ENCODE measurements around the gene GRM1.

The GRM1 gene

DNA sequence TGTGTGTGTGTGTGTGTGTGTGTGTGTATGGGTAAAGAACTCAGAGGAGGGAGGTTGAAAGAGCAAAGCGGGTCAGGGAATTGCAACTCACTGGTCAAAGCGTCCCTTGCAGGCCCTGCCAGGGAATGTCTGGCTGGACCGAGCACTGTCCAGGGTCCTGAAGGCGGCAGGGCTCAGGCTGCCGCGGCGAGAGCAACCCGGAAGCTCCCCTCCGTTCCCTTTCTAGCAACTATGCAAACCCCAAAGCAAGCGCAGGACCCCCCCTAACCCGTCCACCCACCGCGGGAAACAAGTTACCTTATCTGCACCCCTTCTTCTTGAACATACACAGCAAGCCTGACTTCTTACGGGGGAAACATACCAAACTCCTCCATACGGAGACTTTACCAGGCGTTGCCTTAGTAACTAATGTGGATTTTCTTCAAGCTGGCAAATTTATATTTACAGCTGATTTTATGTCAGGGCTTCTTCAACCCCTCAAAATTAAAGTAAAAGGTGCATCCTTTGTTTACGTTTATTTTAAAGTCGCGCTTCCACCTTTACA is 538 bp upstream of the GRM1 start:
- POLR2A ChIA-PET: no interaction called here
- CTCF ChIA-PET: no interaction called here
- peak; percentile 85 for DNase-seq (ENCODE audit: extremely low spot score)

DNA sequence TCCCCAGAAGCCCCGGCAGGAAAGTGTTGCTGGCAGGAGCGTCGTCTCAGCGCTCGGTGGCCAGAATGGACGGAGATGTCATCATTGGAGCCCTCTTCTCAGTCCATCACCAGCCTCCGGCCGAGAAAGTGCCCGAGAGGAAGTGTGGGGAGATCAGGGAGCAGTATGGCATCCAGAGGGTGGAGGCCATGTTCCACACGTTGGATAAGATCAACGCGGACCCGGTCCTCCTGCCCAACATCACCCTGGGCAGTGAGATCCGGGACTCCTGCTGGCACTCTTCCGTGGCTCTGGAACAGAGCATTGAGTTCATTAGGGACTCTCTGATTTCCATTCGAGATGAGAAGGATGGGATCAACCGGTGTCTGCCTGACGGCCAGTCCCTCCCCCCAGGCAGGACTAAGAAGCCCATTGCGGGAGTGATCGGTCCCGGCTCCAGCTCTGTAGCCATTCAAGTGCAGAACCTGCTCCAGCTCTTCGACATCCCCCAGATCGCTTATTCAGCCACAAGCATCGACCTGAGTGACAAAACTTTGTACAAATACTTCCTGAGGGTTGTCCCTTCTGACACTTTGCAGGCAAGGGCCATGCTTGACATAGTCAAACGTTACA is 817 bp downstream of the GRM1 start:
- ChIA-PET CTCF (interaction anchor here (0.6 kb wide), 1 partner anchor 752 kb away, joined by 5 read pairs; no protein-coding TSS in a partner anchor), POLR2A (no interaction called here)
- no peak for DNase-seq (ENCODE audit: extremely low spot score)
- TF ChIP-seq SP1 (IDR thresholded peaks at IDR 0.05): no peak
- TF ChIP-seq SUZ12 (IDR thresholded peaks at IDR 0.05): no peak
- no peak for TF ChIP-seq LEF1 (IDR thresholded peaks at IDR 0.05; ENCODE audit: borderline replicate concordance)
- no peak for TF ChIP-seq FOXK2 (IDR thresholded peaks at IDR 0.05)
- no peak for TF ChIP-seq ELF4 (IDR thresholded peaks at IDR 0.05)

More for the DNA sequence above, 538 bp upstream of the GRM1 start:
- TF ChIP-seq FOXA1 (IDR thresholded peaks at IDR 0.05) (no peak), FOXK2 (IDR thresholded peaks at IDR 0.05) (no peak)
- TF ChIP-seq, protein P1, sequence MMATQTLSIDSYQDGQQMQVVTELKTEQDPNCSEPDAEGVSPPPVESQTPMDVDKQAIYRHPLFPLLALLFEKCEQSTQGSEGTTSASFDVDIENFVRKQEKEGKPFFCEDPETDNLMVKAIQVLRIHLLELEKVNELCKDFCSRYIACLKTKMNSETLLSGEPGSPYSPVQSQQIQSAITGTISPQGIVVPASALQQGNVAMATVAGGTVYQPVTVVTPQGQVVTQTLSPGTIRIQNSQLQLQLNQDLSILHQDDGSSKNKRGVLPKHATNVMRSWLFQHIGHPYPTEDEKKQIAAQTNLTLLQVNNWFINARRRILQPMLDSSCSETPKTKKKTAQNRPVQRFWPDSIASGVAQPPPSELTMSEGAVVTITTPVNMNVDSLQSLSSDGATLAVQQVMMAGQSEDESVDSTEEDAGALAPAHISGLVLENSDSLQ (IDR thresholded peaks at IDR 0.05): no peak

DNA sequence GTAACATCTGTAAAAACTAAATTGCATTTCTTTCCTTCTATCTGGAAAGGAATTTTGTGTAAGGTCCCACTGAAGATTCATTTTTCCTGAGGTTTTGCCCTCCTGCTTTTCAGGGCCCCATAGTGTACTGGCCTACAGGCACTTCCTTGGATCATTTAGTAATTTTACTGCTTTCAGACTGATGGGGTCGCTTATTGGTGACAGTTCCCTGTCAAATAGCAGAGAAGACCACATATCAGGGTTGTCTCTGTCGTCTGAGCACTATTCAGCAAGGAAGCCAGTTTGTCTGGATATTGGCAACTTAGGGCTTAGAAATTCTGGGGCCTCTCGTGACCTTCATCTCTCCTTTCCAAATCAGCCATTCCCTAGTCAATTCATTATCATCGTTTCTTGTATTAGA is 3.5 kb downstream of the GRM1 start:
- CTCF ChIA-PET: no interaction called here

DNA sequence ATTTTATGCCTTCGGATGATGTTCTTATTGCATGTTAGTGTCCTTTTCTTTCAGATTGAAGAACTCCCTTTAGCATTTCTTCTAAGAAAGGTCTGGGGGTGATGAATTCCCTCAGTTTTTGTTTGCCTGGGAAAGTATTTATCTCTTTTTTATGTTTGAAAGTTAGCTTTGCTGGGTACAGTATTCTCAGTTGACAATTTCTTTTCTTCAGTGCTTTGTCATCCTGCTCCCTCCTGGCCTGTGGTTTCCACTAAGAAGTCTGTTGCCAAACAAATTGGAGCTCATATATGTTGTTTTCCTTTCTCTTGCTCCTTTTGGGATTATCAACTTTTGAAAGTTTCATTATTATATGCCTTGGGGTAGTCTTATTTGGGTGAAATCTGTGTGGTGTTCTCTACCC is 11.5 kb downstream of the GRM1 start:
- TF ChIP-seq LEF1 (IDR thresholded peaks at IDR 0.05; ENCODE audit: borderline replicate concordance) (no peak), FOXM1 (IDR thresholded peaks at IDR 0.05; ENCODE audit: borderline replicate concordance) (no peak), NFRKB (IDR thresholded peaks at IDR 0.05) (no peak), SUZ12 (IDR thresholded peaks at IDR 0.05) (no peak), SP1 (IDR thresholded peaks at IDR 0.05) (no peak), L3MBTL2 (conservative IDR thresholded peaks at IDR 0.05) (no peak), ELF4 (IDR thresholded peaks at IDR 0.05) (no peak), TARDBP (IDR thresholded peaks at IDR 0.05) (no peak), FOXA1 (IDR thresholded peaks at IDR 0.05) (no peak), HDGF (IDR thresholded peaks at IDR 0.05; ENCODE audit: borderline replicate concordance) (no peak), FOXK2 (IDR thresholded peaks at IDR 0.05) (no peak), CTBP1 (IDR thresholded peaks at IDR 0.05; ENCODE audit: borderline replicate concordance) (no peak), ZNF384 (IDR thresholded peaks at IDR 0.05) (no peak), ARNT (IDR thresholded peaks at IDR 0.05) (no peak), BHLHE40 (IDR thresholded peaks at IDR 0.05; ENCODE audit: borderline replicate concordance) (no peak)
- TF ChIP-seq, protein P1 (IDR thresholded peaks at IDR 0.05): no peak
- ChIA-PET CTCF (interaction anchor here (1.1 kb wide), 1 partner anchor 659 kb away, joined by 3 read pairs; no protein-coding TSS in a partner anchor), POLR2A (no interaction called here)
- DNase-seq (ENCODE audit: extremely low spot score): no peak

More for the DNA sequence above, 3.5 kb downstream of the GRM1 start:
- TF ChIP-seq ELF4 (IDR thresholded peaks at IDR 0.05) (no peak), L3MBTL2 (conservative IDR thresholded peaks at IDR 0.05) (no peak), CTBP1 (IDR thresholded peaks at IDR 0.05; ENCODE audit: borderline replicate concordance) (no peak), SUZ12 (IDR thresholded peaks at IDR 0.05) (no peak), NFRKB (IDR thresholded peaks at IDR 0.05) (no peak)
- TF ChIP-seq, protein P1 (IDR thresholded peaks at IDR 0.05): no peak
- no peak for DNase-seq (ENCODE audit: extremely low spot score)
- POLR2A ChIA-PET: no interaction called here

DNA sequence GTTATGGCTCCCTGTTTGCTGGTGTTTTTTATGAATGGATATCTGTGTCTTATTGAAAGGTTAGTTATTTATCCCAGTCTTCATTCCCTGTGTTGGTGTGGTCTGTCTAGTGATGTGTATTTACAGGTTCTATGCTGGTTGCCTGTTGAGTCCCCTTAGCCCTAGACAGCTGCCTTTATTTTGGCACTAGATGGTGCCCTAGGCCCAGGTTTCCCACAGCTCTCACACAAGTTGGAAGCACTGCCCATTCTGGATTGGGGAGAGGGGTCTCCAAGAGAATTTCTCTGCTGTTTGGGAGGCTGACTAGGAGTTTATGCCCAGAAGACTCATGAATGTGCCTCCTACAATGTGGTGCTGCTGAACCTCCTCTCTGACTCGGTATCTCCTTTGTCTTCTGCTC is 12.4 kb downstream of the GRM1 start:
- TF ChIP-seq CTBP1 (IDR thresholded peaks at IDR 0.05; ENCODE audit: borderline replicate concordance): no peak
- TF ChIP-seq SUZ12 (IDR thresholded peaks at IDR 0.05): no peak
- TF ChIP-seq HDGF (IDR thresholded peaks at IDR 0.05; ENCODE audit: borderline replicate concordance): no peak
- no peak for TF ChIP-seq L3MBTL2 (conservative IDR thresholded peaks at IDR 0.05)
- no peak for TF ChIP-seq ARNT (IDR thresholded peaks at IDR 0.05)
- no peak for TF ChIP-seq SP1 (IDR thresholded peaks at IDR 0.05)
- TF ChIP-seq LEF1 (IDR thresholded peaks at IDR 0.05; ENCODE audit: borderline replicate concordance): no peak
- TF ChIP-seq ELF4 (IDR thresholded peaks at IDR 0.05): no peak
- no peak for TF ChIP-seq FOXA1 (IDR thresholded peaks at IDR 0.05)
- TF ChIP-seq ZNF384 (IDR thresholded peaks at IDR 0.05): no peak
- TF ChIP-seq FOXM1 (IDR thresholded peaks at IDR 0.05; ENCODE audit: borderline replicate concordance): no peak
- no peak for TF ChIP-seq FOXK2 (IDR thresholded peaks at IDR 0.05)
- no peak for TF ChIP-seq BHLHE40 (IDR thresholded peaks at IDR 0.05; ENCODE audit: borderline replicate concordance)
- no peak for TF ChIP-seq TARDBP (IDR thresholded peaks at IDR 0.05)
- TF ChIP-seq NFRKB (IDR thresholded peaks at IDR 0.05): no peak
- TF ChIP-seq, protein P1 (IDR thresholded peaks at IDR 0.05): no peak
- peak; percentile 62 for DNase-seq (ENCODE audit: extremely low spot score)
- ChIA-PET CTCF (interaction anchor here (1.1 kb wide), 1 partner anchor 658 kb away, joined by 3 read pairs; no protein-coding TSS in a partner anchor), POLR2A (no interaction called here)

DNA sequence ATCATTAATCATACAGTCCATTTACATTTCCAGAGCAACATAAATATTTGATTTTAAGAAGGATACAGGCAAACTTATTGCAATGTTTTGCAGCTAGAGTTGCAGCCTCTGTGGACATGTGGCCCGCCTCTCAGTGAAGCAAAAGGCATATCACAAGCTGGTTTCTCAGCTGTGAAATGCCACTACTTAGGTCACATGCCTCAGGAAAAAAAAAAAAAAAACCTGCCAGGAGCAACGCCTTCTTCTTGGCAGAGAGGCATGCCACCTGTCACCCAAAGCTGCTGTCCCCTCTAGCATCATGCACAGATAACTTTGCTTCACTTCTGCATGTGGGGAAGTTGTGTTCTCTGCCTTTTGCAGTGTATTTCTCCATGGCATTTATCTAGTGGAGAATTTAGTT is 18.5 kb downstream of the GRM1 start:
- POLR2A ChIA-PET: no interaction called here
- CTCF ChIA-PET: no interaction called here
- no peak for TF ChIP-seq HDGF (IDR thresholded peaks at IDR 0.05; ENCODE audit: borderline replicate concordance)
- TF ChIP-seq FOXK2 (IDR thresholded peaks at IDR 0.05): no peak
- TF ChIP-seq BHLHE40 (IDR thresholded peaks at IDR 0.05; ENCODE audit: borderline replicate concordance): no peak
- TF ChIP-seq ELF4 (IDR thresholded peaks at IDR 0.05): no peak
- TF ChIP-seq L3MBTL2 (conservative IDR thresholded peaks at IDR 0.05): no peak
- no peak for TF ChIP-seq LEF1 (IDR thresholded peaks at IDR 0.05; ENCODE audit: borderline replicate concordance)
- TF ChIP-seq, protein P1 (IDR thresholded peaks at IDR 0.05): no peak
- TF ChIP-seq FOXM1 (IDR thresholded peaks at IDR 0.05; ENCODE audit: borderline replicate concordance): no peak
- no peak for TF ChIP-seq ARNT (IDR thresholded peaks at IDR 0.05)
- DNase-seq (ENCODE audit: extremely low spot score): no peak
